Suppressor macrophage (primary cell): ENCODE results near the gene TPCN2.

Experiments
- DNase-seq, 4 experiments: peaks; one replicate each; pipeline ENCODE4 v3.0.0-alpha.2; 2020 to 2022

Gene TPCN2

DNA sequence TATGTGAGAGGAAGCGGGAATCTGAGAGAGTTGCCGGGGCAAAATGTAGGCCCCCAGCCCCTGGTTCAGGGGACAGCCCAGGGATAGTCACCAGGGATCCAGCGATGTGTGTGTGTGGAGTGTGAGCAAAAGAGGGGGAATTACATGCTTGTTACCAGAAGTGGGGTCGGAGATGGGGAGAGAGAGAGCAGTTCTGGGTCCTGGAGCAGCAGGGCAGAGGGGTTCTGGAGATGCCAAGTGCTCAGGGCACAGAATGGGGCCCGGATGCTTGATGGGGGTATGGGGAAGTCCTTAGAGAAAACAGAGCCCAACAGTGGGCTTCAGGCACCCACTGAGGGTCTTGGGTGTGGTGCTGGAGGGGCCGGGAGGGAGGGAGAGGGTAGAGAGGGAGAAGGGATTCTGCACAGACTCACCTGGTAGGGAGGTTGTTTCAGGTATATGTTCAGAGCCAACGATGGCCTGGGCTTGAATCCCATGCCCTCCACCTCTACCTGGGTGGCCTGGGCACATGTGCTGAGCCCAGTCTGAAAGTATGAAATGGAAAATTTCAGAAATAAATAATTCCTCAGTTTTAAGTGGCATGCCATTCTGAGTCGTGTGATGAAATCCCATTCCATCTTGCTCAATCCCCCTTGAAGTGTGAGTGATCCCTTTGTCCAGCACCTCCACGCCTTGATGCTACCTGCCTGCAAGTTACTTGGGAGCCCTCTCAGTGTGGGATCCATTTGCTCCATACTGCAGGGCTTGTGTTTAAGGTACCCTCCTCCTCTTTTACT is 119.4 kb downstream of the TPCN2 start:
- no peak for DNase-seq

DNA sequence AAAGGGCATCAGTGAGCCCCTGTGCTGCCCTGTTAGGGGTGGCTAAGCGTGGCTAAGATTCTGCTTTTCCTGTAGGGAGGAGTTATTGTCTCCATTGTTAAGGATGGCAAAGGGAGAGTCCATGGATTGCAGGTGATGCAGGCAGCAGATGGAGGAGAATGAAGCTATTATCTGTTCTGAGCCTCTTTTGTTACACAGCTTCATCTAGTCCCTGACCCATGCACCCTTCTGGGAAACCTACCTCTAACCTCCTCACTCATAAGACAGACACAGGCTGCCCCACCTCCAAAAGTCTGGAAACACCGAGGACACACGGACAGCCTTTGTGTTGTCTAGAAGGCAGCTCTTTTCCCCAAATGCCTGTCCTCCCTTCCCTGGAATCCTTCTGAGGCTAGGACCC is 120.7 kb downstream of the TPCN2 start:
- no peak for DNase-seq

GRCh38 chr11:69170704-69171103 is 122.0 kb downstream of the TPCN2 start:
- DNase-seq: no peak

GRCh38 chr11:69171476-69172240 is 122.9 kb downstream of the TPCN2 start:
- DNase-seq: peak in 2 of 4 experiments; percentile 20 to 32

- DNase-seq: peak; percentile 20 to 60 (median 49)
Observed at GRCh38 chr11:69172674-69173073, 123.9 kb downstream of the TPCN2 start.

GRCh38 chr11:69173331-69173730 is 124.6 kb downstream of the TPCN2 start:
- DNase-seq: no peak

DNA sequence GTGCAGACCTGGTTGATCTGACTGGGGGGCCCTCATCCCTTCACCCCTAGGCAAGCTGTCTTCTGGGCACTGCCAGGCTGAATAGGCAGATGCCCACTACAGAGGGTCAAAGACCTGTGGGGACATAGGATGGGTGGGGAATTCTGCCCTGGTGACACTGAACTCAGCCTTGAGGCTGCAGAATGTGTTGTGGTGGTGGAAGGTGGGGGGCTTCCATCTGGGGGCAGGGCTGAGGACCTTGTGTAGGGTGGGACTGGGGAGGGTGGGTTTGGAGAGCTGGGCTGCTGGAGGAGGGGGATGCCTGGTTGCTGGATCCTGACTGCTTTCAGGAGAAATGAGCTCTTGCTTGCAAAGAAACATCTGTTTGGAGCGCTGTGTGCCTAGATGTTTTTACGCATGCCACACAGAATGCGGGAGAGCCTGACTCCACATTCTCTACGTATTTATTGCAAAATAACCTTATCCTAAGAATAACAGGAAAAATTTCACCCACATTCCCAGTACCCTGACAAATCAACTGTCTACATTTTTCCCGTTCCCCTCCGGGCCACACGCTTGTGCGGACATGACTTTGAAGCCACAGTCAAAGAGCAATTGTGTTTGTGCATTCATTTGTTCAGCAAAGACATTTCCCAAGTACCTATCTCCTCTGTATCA is 125.3 kb downstream of the TPCN2 start:
- DNase-seq: no peak

DNA sequence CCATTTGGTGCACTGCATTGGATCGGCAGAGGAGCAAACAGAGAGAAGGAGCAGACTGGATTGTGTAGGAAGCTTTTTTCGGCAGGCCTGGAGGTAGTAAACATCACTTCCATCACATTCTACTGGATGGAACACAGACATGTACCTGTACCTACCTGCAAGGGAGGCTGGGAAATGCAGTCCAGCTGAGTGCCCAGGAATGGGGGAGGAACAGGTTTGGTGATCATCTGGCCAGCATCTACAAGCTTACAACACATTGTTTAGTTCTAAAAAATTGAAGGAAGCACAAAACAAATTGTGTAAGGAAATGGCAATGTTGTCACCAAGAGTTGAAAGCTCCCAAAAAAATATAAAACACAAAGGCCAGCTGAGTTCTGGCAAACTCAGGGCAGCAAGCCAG is 126.1 kb downstream of the TPCN2 start:
- DNase-seq: no peak

DNA sequence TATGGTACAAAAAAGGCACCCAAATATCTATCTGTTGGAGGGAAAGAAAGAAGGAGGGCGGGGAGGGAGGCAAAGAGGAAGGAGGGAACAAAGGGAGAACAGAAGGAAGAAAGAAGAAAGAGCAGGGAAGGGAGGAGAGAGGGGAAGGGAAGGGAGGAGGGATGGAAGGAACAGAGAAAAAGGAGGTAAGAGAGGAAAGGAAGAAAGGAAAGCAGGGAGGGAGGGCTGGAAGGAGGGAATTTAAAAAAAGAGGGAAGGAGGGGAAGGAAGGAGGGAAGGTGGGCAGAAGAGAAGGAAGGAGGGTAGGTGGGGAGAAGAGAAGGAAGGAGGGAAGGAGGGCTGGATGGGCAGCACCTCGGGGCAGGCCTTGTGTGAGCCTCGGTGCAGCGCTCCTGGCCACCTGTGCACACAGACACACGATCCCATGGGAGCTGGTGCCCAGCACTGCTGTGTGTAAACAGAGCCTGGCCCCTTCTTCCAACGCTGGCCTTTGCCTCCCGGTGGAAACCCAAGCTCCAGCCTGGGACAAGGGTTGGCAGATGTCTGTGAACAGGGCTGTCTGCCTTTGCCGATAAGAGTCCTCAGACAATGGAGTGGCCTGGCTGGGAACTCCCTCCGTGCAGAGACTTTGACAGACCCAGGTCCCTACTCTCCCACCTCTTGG is 130.2 kb downstream of the TPCN2 start:
- no peak for DNase-seq

DNA sequence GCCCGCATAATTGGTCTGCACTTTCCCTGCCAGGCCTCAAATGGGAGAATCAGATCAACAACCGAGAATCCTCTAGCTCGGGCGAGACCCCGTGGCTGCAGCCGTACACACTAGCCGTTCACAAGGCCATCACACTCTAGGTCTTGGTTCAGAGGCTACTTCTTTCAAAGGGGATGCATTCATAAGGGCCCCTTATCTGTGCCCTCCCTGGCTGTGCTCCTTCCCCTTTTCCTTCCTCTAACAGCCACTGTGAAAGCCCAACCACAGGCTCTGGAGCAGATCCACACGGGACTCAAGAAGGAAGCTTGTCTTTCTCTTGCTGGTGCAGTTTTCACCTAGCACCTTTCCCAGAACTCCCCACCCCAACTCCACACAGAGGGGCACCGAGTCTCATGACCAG is 131.5 kb downstream of the TPCN2 start:
- DNase-seq: peak; percentile 16 to 49 (median 44)

DNA sequence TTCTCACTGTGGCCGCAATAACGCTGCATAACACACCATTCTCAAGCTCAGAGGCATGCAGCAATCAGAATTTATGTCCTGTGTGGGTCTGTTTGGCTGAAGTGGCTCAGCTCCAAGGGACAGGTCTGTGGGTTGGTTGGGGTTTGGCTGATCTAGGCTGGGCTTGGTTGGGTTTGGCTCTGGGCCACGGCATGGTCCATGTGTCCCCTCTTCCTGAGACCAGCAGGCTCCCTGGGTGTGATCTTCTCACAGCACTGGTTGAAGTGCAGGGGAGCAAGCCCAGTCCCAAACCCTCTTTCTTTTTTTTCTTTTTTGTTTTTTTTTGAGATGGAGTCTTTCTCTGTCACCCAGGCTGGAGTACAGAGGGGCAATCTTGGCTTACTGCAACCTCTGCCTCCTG is 132.0 kb downstream of the TPCN2 start:
- no peak for DNase-seq

GRCh38 chr11:69183613-69184012 is 134.9 kb downstream of the TPCN2 start:
- DNase-seq: no peak
